Esophagus squamous epithelium (tissue), 4 donors: ENCODE results near the gene NIM1K.

ENCODE experiments used
- POLR2A ChIP-seq, 4 donors: fragments of 450-650 bp; IDR thresholded peaks; one replicate each; pipeline ENCODE4 v1.6.1; 2017; ENCODE audit warnings: antibody characterized with exemption in 4 of 4, mild to moderate bottlenecking in 4 of 4, moderate library complexity in 3 of 4
- TF ChIP-seq, protein P1 (sequence below), 6 experiments: fragments of 450-650 bp in 4 of 6; fragments of 200-600 bp in 2 of 6; sonication (generic) in 2 of 6; IDR thresholded peaks; one replicate each; pipeline ENCODE4 v1.5.1; 2016 to 2019; ENCODE audit warnings: antibody characterized with exemption in 6 of 6, mild to moderate bottlenecking in 4 of 6, moderate library complexity in 4 of 6

DNA sequence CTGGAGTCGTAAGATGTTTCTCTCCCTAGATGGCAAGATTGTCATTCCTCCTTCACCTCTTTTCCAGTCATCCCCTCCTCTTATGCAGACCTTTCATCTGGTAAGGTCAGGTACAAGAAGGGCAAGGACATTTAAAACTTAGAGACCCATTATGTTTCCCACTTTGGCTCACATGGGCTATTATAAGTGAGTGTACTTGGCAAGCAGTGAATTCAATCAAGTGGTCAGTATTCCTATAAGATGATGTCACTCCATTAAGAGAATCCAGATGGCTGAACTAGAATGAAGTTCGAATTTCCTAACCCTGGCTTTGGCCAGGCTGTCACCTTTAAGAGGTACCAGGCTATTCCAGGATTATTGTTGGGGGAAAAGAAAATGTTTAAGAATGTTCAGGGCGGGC is 39.1 kb upstream of the NIM1K start:
- TF ChIP-seq, protein P1, sequence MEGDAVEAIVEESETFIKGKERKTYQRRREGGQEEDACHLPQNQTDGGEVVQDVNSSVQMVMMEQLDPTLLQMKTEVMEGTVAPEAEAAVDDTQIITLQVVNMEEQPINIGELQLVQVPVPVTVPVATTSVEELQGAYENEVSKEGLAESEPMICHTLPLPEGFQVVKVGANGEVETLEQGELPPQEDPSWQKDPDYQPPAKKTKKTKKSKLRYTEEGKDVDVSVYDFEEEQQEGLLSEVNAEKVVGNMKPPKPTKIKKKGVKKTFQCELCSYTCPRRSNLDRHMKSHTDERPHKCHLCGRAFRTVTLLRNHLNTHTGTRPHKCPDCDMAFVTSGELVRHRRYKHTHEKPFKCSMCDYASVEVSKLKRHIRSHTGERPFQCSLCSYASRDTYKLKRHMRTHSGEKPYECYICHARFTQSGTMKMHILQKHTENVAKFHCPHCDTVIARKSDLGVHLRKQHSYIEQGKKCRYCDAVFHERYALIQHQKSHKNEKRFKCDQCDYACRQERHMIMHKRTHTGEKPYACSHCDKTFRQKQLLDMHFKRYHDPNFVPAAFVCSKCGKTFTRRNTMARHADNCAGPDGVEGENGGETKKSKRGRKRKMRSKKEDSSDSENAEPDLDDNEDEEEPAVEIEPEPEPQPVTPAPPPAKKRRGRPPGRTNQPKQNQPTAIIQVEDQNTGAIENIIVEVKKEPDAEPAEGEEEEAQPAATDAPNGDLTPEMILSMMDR (IDR thresholded peaks at IDR 0.05), result no peak
- TF ChIP-seq POLR2A (IDR thresholded peaks at IDR 0.05), result no peak
